A673 (cell line): Measurements from ENCODE around the gene TOR2A.

Source experiments
- EZH2 ChIP-seq: fragments of 200-600 bp; sonication (generic); IDR thresholded peaks from 2 replicates; pipeline ENCODE4 v1.6.1; 2017; ENCODE audit warnings: borderline replicate concordance, low read depth, mild to moderate bottlenecking, mixed read lengths, antibody characterized with exemption, low read length; ENCODE audit not compliant: poor library complexity, severe bottlenecking
- TF ChIP-seq, protein P1 (sequence below): fragments of 300-800, 200-600 bp; sonication (generic); conservative IDR thresholded peaks from 2 replicates; pipeline ENCODE4 v1.5.1; 2017; ENCODE audit warnings: low read depth, mild to moderate bottlenecking, antibody characterized with exemption, low read length, moderate library complexity, mixed read lengths

DNA sequence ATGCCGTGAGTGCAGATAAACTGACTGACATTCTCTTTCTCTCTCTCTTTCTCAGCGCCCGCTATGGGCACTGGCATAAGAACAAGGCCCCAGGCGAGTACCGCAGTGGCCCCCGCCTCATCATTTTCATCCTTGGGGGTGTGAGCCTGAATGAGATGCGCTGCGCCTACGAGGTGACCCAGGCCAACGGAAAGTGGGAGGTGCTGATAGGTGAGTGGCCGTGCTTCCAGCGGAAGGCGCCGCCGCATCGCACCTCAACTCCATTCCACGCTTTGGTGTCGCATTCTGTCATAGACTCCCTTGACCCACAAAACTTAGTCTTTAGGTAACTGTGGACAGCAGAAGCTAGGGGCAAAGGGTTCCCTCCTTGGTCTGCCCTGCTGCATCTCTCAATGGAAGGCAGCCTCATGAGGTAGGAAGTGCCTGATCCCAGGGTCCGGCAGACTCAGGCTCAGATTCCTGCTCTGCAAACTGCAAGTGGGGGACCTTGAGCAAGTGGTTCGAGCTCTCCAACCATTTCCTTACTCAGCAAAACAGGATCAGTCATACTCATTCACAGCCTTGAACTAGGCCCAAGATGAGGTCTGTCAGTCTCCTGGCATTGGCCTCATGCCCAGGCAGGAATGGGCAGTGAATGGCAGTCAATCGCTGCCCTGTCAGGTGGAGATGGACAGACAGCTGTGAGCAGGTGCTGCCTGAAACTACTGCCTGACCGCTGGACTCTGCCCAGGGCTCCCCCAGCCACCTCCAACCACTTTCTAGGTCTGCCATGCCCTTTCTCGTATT lies 52.5 kb downstream of the TOR2A start:
- TF ChIP-seq, protein P1, sequence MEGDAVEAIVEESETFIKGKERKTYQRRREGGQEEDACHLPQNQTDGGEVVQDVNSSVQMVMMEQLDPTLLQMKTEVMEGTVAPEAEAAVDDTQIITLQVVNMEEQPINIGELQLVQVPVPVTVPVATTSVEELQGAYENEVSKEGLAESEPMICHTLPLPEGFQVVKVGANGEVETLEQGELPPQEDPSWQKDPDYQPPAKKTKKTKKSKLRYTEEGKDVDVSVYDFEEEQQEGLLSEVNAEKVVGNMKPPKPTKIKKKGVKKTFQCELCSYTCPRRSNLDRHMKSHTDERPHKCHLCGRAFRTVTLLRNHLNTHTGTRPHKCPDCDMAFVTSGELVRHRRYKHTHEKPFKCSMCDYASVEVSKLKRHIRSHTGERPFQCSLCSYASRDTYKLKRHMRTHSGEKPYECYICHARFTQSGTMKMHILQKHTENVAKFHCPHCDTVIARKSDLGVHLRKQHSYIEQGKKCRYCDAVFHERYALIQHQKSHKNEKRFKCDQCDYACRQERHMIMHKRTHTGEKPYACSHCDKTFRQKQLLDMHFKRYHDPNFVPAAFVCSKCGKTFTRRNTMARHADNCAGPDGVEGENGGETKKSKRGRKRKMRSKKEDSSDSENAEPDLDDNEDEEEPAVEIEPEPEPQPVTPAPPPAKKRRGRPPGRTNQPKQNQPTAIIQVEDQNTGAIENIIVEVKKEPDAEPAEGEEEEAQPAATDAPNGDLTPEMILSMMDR = no peak
- TF ChIP-seq EZH2 = no peak
